Measurements from ENCODE around the gene PIK3CB.
"Not testable (repeated sequence)": the region's sequence is repeated elsewhere in the genome, so short reads cannot be mapped to it uniquely, and the experiment has no call there.

PIK3CB gene

GRCh38 chr3:138829886-138830510 is 4.7 kb downstream of the PIK3CB start:
- H3K4me3 Mint-ChIP-seq: no peak overlapping the region
- H3K4me1 Mint-ChIP-seq: peaks cover 31% of the 10 kb centered on the region
- no peaks in the 10 kb centered on the region for H3K27me3 Mint-ChIP-seq
- H3K27ac Mint-ChIP-seq: peak overlapping the region; percentile 12
- no peaks in the 10 kb centered on the region for H3K9me3 Mint-ChIP-seq
- peaks cover 5% of the 10 kb centered on the region for H3K36me3 Mint-ChIP-seq

GRCh38 chr3:138829097-138829496 is 5.6 kb downstream of the PIK3CB start:
- peaks cover 8% of the 10 kb centered on the region for H3K36me3 Mint-ChIP-seq
- H3K27ac Mint-ChIP-seq: no peak overlapping the region
- no peaks in the 10 kb centered on the region for H3K9me3 Mint-ChIP-seq
- no peaks in the 10 kb centered on the region for H3K27me3 Mint-ChIP-seq
- no peak overlapping the region for H3K4me3 Mint-ChIP-seq
- H3K4me1 Mint-ChIP-seq: peaks cover 35% of the 10 kb centered on the region

GRCh38 chr3:138827222-138827621 is 7.5 kb downstream of the PIK3CB start:
- Mint-ChIP-seq H3K4me3 (no peak overlapping the region), H3K36me3 (peaks cover 8% of the 10 kb centered on the region), H3K9me3 (no peaks in the 10 kb centered on the region), H3K27ac (no peak overlapping the region), H3K4me1 (peaks cover 24% of the 10 kb centered on the region), H3K27me3 (no peaks in the 10 kb centered on the region)

DNA sequence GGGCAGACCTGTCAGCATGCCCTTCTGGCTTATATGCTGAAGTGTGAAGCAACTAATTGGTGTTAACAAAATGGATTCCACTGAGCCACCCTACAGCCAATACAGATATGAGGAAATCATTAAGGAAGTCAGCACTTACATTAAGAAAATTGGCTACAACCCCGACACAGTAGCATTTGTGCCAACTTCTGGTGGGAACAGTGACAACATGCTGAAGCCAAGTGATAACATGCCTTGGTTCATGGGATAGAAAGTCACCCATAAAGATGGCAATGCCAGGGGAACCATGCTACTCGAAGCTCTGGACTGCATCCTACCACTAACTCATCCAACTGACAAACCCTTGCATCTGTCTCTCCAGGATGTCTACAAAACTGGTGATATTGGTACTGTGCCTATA is 9.4 kb downstream of the PIK3CB start:
- Mint-ChIP-seq H3K36me3 (peaks cover 8% of the 10 kb centered on the region), H3K27me3 (no peaks in the 10 kb centered on the region), H3K9me3 (no peaks in the 10 kb centered on the region), H3K4me3 (no peak overlapping the region), H3K4me1 (peaks cover 19% of the 10 kb centered on the region), H3K27ac (no peak overlapping the region)

DNA sequence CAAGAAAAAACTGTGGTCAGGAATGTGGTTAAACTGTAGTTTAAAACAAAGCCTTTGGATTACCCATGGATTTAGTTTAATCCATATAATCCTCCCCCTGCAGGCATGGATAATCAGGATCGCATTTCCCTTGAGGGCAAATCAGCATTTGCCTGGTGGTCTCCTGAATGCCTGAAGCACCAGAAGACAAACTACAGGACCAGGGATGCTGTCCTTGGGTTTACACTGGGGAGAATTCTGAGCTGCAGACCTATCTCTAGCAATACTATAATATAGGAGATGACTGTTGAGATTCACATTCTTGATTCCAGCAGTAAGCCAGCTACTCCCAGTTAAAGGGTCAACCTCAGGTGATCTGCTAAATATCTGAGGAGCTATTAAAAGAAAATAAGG is 10.6 kb downstream of the PIK3CB start:
- H3K9me3 Mint-ChIP-seq: no peaks in the 10 kb centered on the region
- peaks cover 24% of the 10 kb centered on the region for H3K4me1 Mint-ChIP-seq
- H3K27me3 Mint-ChIP-seq: no peaks in the 10 kb centered on the region
- no peak overlapping the region for H3K27ac Mint-ChIP-seq
- H3K36me3 Mint-ChIP-seq: peaks cover 3% of the 10 kb centered on the region
- no peak overlapping the region for H3K4me3 Mint-ChIP-seq

DNA sequence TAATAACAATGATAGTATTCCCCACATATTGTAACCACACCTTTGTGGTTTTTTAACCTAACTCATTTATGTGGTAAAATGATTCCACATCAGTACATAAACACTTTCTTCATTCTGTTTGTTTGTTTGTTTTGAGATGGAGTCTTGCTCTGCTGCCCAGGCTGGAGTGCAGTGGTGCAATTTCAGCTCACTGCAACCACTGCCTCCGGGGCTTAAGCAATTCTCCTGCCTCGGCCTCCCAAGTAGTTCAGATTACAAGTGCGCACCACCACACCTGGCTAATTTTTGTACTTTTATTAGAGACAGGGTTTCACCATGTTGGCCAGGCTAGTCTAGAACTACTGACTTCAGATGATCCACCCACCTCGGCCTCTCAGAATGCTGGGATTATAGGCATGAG is 14.3 kb downstream of the PIK3CB start:
- H3K4me3 Mint-ChIP-seq, H3K9me3 Mint-ChIP-seq, H3K27ac Mint-ChIP-seq, H3K36me3 Mint-ChIP-seq, H3K27me3 Mint-ChIP-seq: not testable (repeated sequence)
- peaks cover 36% of the 10 kb centered on the region for H3K4me1 Mint-ChIP-seq

GRCh38 chr3:138818185-138818860 is 16.4 kb downstream of the PIK3CB start:
- H3K27me3 Mint-ChIP-seq: no peaks in the 10 kb centered on the region
- H3K36me3 Mint-ChIP-seq: peaks cover 2% of the 10 kb centered on the region
- H3K4me3 Mint-ChIP-seq: no peak overlapping the region
- peaks cover 48% of the 10 kb centered on the region for H3K4me1 Mint-ChIP-seq
- no peaks in the 10 kb centered on the region for H3K9me3 Mint-ChIP-seq
- H3K27ac Mint-ChIP-seq: peak overlapping the region; percentile 85

GRCh38 chr3:138817695-138818094 is 17.0 kb downstream of the PIK3CB start:
- Mint-ChIP-seq H3K27ac (no peak overlapping the region), H3K4me3 (no peak overlapping the region), H3K9me3 (no peaks in the 10 kb centered on the region), H3K4me1 (peaks cover 51% of the 10 kb centered on the region), H3K27me3 (no peaks in the 10 kb centered on the region), H3K36me3 (peaks cover 2% of the 10 kb centered on the region)

DNA sequence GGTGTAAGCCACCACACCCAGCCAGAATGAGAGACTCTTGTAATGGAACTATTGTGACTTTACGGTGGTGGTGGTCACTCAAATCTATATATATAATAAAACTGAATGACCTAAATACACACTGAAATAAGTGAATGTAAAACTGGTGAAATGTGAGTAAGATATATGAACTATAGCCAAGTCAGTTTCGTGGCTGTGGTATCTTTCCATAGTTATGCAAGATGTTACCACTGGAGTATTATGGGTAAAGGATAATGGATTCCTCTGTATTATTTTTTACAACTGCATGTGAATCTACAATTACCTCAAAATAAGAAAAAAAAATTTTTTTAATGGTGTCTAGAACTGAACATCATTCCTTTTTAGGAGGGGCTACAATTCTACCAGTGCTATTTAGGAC is 21.9 kb downstream of the PIK3CB start:
- Mint-ChIP-seq H3K36me3 (peaks cover 2% of the 10 kb centered on the region), H3K4me3 (no peak overlapping the region), H3K27me3 (no peaks in the 10 kb centered on the region), H3K27ac (no peak overlapping the region), H3K4me1 (peaks cover 49% of the 10 kb centered on the region), H3K9me3 (no peaks in the 10 kb centered on the region)

- Mint-ChIP-seq H3K27me3 (no peaks in the 10 kb centered on the region), H3K27ac (no peak overlapping the region), H3K4me3 (no peak overlapping the region), H3K36me3 (peaks cover 5% of the 10 kb centered on the region), H3K4me1 (peaks cover 36% of the 10 kb centered on the region), H3K9me3 (no peaks in the 10 kb centered on the region)
Observed at GRCh38 chr3:138809500-138810256, 25.1 kb downstream of the PIK3CB start.

- Mint-ChIP-seq H3K9me3 (no peaks in the 10 kb centered on the region), H3K27ac (no peak overlapping the region), H3K4me3 (no peak overlapping the region), H3K27me3 (no peaks in the 10 kb centered on the region), H3K4me1 (peaks cover 41% of the 10 kb centered on the region), H3K36me3 (peaks cover 4% of the 10 kb centered on the region)
Observed at GRCh38 chr3:138806376-138807080, 28.2 kb downstream of the PIK3CB start.

DNA sequence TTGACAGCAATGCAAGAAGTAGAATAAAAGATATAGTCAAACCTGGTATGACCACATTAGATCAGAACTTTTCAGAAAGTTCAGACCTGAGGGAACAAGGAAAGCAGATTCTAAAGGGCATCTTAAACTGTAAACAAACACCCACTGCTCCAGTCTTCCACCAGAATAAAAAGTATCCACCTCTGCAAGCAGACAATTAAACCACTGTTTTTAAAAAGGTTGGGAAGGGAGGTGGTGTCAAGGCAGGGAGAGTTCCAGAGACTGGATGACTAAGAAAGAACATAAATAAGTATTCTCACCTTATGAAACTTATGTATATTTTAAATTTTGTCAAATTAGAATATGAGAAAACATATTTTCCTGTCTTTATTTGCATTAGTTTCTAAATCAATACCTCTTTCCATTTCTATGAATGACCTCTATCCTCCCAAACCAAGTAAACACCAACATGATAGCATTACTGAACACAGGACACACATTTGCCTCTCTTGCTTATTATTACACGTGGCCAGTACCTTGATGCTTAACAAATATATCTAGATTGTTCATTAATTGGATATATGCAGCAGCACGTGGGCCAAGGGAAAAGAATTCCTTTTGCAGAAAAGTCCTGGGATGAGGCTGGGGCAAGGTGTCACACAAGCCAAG is 31.6 kb downstream of the PIK3CB start:
- Mint-ChIP-seq H3K36me3 (peaks cover 5% of the 10 kb centered on the region), H3K27ac (peak overlapping the region; percentile 31), H3K27me3 (no peaks in the 10 kb centered on the region), H3K9me3 (no peaks in the 10 kb centered on the region), H3K4me3 (no peak overlapping the region), H3K4me1 (peaks cover 49% of the 10 kb centered on the region)

DNA sequence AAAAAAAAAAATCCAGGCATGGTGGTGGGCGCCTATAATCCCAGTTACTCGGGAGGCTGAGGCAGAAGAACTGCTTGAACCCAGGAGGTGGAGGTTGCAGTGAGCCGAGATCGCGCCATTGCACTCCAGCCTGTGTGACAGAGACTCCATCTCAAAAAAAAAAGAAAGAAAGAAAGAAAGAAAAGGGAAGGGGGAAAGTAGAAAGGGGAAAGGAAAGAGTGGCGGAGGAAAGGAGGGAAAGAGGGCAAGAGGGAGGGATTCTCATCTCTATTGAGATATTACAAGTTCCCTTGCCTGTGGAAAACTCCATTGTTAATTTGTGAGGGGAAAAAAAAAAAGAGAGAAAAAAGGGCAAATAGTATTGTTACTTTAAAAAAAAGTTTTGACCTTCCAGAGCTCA is 32.5 kb downstream of the PIK3CB start:
- not testable (repeated sequence) for H3K36me3 Mint-ChIP-seq, H3K4me3 Mint-ChIP-seq
- peak overlapping the region; percentile 18 for H3K27ac Mint-ChIP-seq

GRCh38 chr3:138801792-138802191 is 32.9 kb downstream of the PIK3CB start:
- Mint-ChIP-seq H3K4me1 (peaks cover 53% of the 10 kb centered on the region), H3K4me3 (no peak overlapping the region), H3K36me3 (peaks cover 9% of the 10 kb centered on the region), H3K27me3 (no peaks in the 10 kb centered on the region), H3K9me3 (no peaks in the 10 kb centered on the region), H3K27ac (no peak overlapping the region)

More for the DNA sequence above, 32.5 kb downstream of the PIK3CB start:
- not testable (repeated sequence) for H3K9me3 Mint-ChIP-seq, H3K27me3 Mint-ChIP-seq
- peaks cover 50% of the 10 kb centered on the region for H3K4me1 Mint-ChIP-seq

DNA sequence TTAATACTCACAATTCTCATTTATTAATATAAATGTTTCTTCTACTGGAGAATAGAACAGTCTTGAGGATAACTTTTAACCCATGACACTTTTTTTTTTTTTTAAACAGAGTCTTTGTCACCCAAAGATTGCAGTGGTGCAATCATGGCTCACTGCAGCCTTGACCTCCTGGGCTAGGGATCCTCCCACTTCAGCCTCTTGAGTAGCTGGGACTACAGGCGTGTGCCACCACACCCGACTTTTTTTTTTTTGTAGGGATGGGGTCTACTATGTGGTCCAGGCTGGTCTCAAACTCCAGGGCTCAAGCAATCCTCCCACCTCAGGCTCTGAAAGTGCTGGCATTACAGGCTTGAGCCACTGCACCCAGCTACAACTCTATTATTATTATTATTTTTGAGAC is 34.5 kb downstream of the PIK3CB start:
- H3K9me3 Mint-ChIP-seq: no peaks in the 10 kb centered on the region
- H3K27ac Mint-ChIP-seq: no peak overlapping the region
- no peaks in the 10 kb centered on the region for H3K27me3 Mint-ChIP-seq
- H3K36me3 Mint-ChIP-seq: peaks cover 10% of the 10 kb centered on the region
- peaks cover 56% of the 10 kb centered on the region for H3K4me1 Mint-ChIP-seq
- no peak overlapping the region for H3K4me3 Mint-ChIP-seq
